ENCODE measurements around the gene KIAA2012.

The KIAA2012 gene

DNA sequence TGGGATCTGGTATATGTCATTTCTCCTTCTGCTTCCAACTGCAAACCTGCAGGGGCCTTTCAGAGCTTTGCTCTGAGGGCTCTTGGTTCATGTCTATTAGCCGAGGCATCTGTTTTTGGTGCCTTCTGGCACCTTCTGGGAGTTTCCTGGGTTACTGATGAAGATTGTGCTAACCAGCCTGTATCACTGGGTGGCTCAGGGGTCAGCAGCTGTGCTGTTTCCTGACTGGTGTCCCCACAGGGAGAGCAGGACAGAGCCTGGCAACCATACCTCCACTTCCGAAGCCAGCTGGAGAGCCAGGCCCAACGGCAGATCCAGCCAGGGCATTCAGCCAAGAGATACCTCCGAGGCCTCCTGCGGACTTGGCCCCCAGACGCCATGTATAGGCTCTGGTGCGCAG, 17.5 kb downstream of the KIAA2012 start:
- H3K27ac ChIP-seq (ENCODE audit: poor library complexity, severe bottlenecking) = no peak overlapping the region
- H3K9me3 ChIP-seq (ENCODE audit: severe bottlenecking) = no peaks in the 10 kb centered on the region
- DNase-seq (ENCODE audit: low spot score) (no peak), ATAC-seq (ENCODE audit: low read depth) (no peak)
- H3K36me3 ChIP-seq (ENCODE audit: low read depth) = no peaks in the 10 kb centered on the region
- H3K4me3 ChIP-seq (ENCODE audit: severe bottlenecking) = no peak overlapping the region
- TF ChIP-seq, protein P1, sequence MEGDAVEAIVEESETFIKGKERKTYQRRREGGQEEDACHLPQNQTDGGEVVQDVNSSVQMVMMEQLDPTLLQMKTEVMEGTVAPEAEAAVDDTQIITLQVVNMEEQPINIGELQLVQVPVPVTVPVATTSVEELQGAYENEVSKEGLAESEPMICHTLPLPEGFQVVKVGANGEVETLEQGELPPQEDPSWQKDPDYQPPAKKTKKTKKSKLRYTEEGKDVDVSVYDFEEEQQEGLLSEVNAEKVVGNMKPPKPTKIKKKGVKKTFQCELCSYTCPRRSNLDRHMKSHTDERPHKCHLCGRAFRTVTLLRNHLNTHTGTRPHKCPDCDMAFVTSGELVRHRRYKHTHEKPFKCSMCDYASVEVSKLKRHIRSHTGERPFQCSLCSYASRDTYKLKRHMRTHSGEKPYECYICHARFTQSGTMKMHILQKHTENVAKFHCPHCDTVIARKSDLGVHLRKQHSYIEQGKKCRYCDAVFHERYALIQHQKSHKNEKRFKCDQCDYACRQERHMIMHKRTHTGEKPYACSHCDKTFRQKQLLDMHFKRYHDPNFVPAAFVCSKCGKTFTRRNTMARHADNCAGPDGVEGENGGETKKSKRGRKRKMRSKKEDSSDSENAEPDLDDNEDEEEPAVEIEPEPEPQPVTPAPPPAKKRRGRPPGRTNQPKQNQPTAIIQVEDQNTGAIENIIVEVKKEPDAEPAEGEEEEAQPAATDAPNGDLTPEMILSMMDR (IDR thresholded peaks at IDR 0.05; ENCODE audit: poor library complexity, severe bottlenecking) = no peak
- H3K4me1 ChIP-seq (ENCODE audit: insufficient read depth, poor library complexity, severe bottlenecking) = no peaks in the 10 kb centered on the region
- H3K27me3 ChIP-seq (ENCODE audit: insufficient read depth, poor library complexity, severe bottlenecking) = no peaks in the 10 kb centered on the region

DNA sequence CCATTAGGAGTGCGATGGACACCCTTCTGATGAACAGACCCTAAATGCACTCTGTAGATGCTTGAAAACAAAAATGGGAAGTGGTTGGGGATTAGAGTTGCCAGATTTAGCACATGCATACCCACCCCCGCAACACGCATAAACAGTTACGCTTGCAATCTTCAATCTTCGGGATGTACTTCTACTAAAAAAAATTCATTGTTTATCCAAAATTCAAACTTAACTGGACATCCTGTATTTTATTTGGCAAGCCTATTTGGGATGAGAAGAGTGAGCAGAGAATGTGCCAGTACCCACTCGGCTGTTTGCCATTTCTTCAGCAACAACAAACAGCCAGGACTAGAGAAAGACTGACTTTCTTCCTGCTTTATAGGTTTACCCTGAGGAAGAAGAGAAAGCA, 18.4 kb downstream of the KIAA2012 start:
- Histone ChIP-seq H3K9me3 (ENCODE audit: severe bottlenecking) (no peaks in the 10 kb centered on the region), H3K36me3 (ENCODE audit: low read depth) (no peaks in the 10 kb centered on the region), H3K4me3 (ENCODE audit: severe bottlenecking) (no peak overlapping the region), H3K27me3 (ENCODE audit: insufficient read depth, poor library complexity, severe bottlenecking) (no peaks in the 10 kb centered on the region), H3K4me1 (ENCODE audit: insufficient read depth, poor library complexity, severe bottlenecking) (no peaks in the 10 kb centered on the region), H3K27ac (ENCODE audit: poor library complexity, severe bottlenecking) (no peak overlapping the region)
- TF ChIP-seq, protein P1 (IDR thresholded peaks at IDR 0.05; ENCODE audit: poor library complexity, severe bottlenecking) = no peak
- ATAC-seq (ENCODE audit: low read depth) (no peak), DNase-seq (ENCODE audit: low spot score) (no peak)

DNA sequence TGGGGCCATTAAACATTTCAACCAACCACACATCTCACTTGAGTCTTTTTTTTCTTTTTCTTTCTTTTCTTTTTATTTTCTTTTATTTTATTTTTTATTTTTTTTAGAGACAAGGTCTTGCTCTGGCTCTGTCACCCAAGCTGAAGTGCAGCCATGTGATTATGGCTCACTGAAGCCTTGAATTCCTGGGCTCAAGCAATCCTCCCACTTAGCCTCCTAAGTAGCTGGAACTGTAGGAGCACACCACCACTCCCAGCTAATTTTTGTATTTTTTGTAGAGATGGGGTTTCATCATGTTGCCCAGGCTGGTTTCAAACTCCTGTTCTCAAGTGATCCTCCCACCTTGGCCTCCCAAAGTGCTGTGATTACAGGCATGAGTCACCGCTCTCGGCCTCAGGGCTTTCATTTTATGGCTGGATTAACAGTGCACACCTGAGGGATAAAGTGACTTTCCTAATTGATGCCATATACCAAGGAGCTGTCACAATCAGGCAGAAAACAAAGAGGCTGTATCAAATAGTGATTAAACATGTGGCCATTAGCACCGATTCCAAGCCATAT, 21.5 kb downstream of the KIAA2012 start:
- TF ChIP-seq, protein P1 (IDR thresholded peaks at IDR 0.05; ENCODE audit: poor library complexity, severe bottlenecking) = no peak
- DNase-seq (ENCODE audit: low spot score) (no peak), ATAC-seq (ENCODE audit: low read depth) (no peak)
- Histone ChIP-seq H3K4me3 (ENCODE audit: severe bottlenecking) (no peak overlapping the region), H3K4me1 (ENCODE audit: insufficient read depth, poor library complexity, severe bottlenecking) (no peaks in the 10 kb centered on the region), H3K27ac (ENCODE audit: poor library complexity, severe bottlenecking) (no peak overlapping the region), H3K9me3 (ENCODE audit: severe bottlenecking) (no peaks in the 10 kb centered on the region), H3K36me3 (ENCODE audit: low read depth) (no peaks in the 10 kb centered on the region), H3K27me3 (ENCODE audit: insufficient read depth, poor library complexity, severe bottlenecking) (no peaks in the 10 kb centered on the region)

DNA sequence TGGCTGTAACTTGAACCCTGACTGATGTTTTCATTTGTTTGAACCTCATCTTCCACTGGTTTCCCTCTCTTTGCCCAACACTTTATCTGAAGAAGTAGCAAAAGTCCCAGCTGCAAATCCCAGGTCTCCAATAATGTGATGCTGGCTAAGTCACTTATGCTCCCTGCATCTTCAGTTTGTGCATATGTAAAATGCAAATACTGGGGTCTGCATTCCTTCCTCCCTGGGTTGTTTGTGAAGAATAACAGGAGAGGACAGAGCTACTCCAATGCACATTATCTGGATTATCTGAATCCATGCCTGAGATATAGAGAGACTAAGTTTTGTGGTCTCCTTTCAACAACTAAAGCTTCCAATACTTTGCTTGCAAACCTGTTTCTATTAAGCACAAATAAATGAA, 22.2 kb downstream of the KIAA2012 start:
- H3K4me3 ChIP-seq (ENCODE audit: severe bottlenecking) = no peak overlapping the region
- no peaks in the 10 kb centered on the region for H3K27me3 ChIP-seq (ENCODE audit: insufficient read depth, poor library complexity, severe bottlenecking)
- no peak for DNase-seq (ENCODE audit: low spot score)
- TF ChIP-seq, protein P1 (IDR thresholded peaks at IDR 0.05; ENCODE audit: poor library complexity, severe bottlenecking) = no peak
- no peak overlapping the region for H3K27ac ChIP-seq (ENCODE audit: poor library complexity, severe bottlenecking)
- H3K9me3 ChIP-seq (ENCODE audit: severe bottlenecking) = no peaks in the 10 kb centered on the region
- H3K4me1 ChIP-seq (ENCODE audit: insufficient read depth, poor library complexity, severe bottlenecking) = no peaks in the 10 kb centered on the region
- no peak for ATAC-seq (ENCODE audit: low read depth)
- H3K36me3 ChIP-seq (ENCODE audit: low read depth) = no peaks in the 10 kb centered on the region

DNA sequence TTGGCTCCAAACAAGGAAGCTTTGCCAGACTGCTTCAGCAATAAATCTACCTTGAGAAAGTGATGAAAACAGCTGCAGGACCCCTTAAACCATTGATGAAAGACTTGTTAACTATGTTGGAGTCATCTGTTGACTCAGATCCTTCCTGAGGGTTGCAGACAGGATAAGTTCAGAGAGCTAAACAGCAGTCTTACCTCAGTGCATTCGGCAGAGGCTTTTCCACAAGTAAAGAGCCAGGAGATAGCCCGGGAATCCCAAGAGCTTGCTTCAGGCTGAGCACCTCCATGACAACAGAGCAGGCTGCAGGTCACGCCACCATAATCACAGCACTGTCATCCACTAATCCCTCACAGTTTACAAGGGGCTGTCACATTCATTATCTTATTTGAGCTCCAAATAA, 23.7 kb downstream of the KIAA2012 start:
- no peak overlapping the region for H3K4me3 ChIP-seq (ENCODE audit: severe bottlenecking)
- TF ChIP-seq, protein P1 (IDR thresholded peaks at IDR 0.05; ENCODE audit: poor library complexity, severe bottlenecking) = no peak
- no peak overlapping the region for H3K27ac ChIP-seq (ENCODE audit: poor library complexity, severe bottlenecking)
- no peak for DNase-seq (ENCODE audit: low spot score)
- H3K36me3 ChIP-seq (ENCODE audit: low read depth) = no peaks in the 10 kb centered on the region
- H3K9me3 ChIP-seq (ENCODE audit: severe bottlenecking) = no peaks in the 10 kb centered on the region
- H3K27me3 ChIP-seq (ENCODE audit: insufficient read depth, poor library complexity, severe bottlenecking) = no peaks in the 10 kb centered on the region
- no peak; the same call in 2 of the 3 replicates for ATAC-seq (ENCODE audit: low read depth)
- H3K4me1 ChIP-seq (ENCODE audit: insufficient read depth, poor library complexity, severe bottlenecking) = no peaks in the 10 kb centered on the region

All from RWPE2 (cell line).